Measurements from ENCODE around the gene ADISSP.

Gene ADISSP

GRCh38 chr20:3802524-3803239, 35.1 kb upstream of the ADISSP start:
- no peak for TF ChIP-seq CREB5 (CRISPR knock-in tag; IDR thresholded peaks at IDR 0.05; ENCODE audit: low read depth)

GRCh38 chr20:3801846-3802245, 34.3 kb upstream of the ADISSP start:
- no peak for TF ChIP-seq ZNF8 (CRISPR knock-in tag; IDR thresholded peaks at IDR 0.05)
- no peak for TF ChIP-seq ZFP30 (CRISPR knock-in tag; IDR thresholded peaks at IDR 0.05)
- no peak for TF ChIP-seq RARB (CRISPR knock-in tag; IDR thresholded peaks at IDR 0.05)
- no peak for TF ChIP-seq SNAI2 (CRISPR knock-in tag; IDR thresholded peaks at IDR 0.05)
- TF ChIP-seq TSHZ2 (CRISPR knock-in tag; IDR thresholded peaks at IDR 0.05): no peak
- TF ChIP-seq POU6F1 (CRISPR knock-in tag; IDR thresholded peaks at IDR 0.05; ENCODE audit: borderline replicate concordance, low read depth): no peak
- no peak for TF ChIP-seq ARNTL (CRISPR knock-in tag; IDR thresholded peaks at IDR 0.05; ENCODE audit: borderline replicate concordance, low read depth)
- no peak for TF ChIP-seq ZNF565 (CRISPR knock-in tag; conservative IDR thresholded peaks at IDR 0.05; ENCODE audit: low read depth)
- no peak for TF ChIP-seq CREB5 (CRISPR knock-in tag; IDR thresholded peaks at IDR 0.05; ENCODE audit: low read depth)
- no peak for TF ChIP-seq ZFP3 (CRISPR knock-in tag; IDR thresholded peaks at IDR 0.05)
- no peak for TF ChIP-seq TOX (CRISPR knock-in tag; IDR thresholded peaks at IDR 0.05; ENCODE audit: borderline replicate concordance)
- TF ChIP-seq TCF4 (CRISPR knock-in tag; IDR thresholded peaks at IDR 0.05; ENCODE audit: borderline replicate concordance): no peak
- TF ChIP-seq OSR1 (CRISPR knock-in tag; IDR thresholded peaks at IDR 0.05): no peak
- no peak for TF ChIP-seq CSRNP3 (CRISPR knock-in tag; IDR thresholded peaks at IDR 0.05)
- TF ChIP-seq BACH2 (CRISPR knock-in tag; IDR thresholded peaks at IDR 0.05; ENCODE audit: borderline replicate concordance): no peak
- TF ChIP-seq PATZ1 (CRISPR knock-in tag; IDR thresholded peaks at IDR 0.05; ENCODE audit: borderline replicate concordance): no peak
- no peak for TF ChIP-seq ESRRG (CRISPR knock-in tag; IDR thresholded peaks at IDR 0.05)
- no peak for TF ChIP-seq GLIS3 (CRISPR knock-in tag; IDR thresholded peaks at IDR 0.05)
- ATAC-seq: no peak

More at GRCh38 chr20:3802524-3803239, 35.1 kb upstream of the ADISSP start:
- ATAC-seq: no peak

- no peak for ATAC-seq
- no peak for TF ChIP-seq ZFP30 (CRISPR knock-in tag; IDR thresholded peaks at IDR 0.05)
- TF ChIP-seq RARB (CRISPR knock-in tag; IDR thresholded peaks at IDR 0.05): no peak
- TF ChIP-seq ZNF8 (CRISPR knock-in tag; IDR thresholded peaks at IDR 0.05): no peak
- TF ChIP-seq CSDC2 (CRISPR knock-in tag; IDR thresholded peaks at IDR 0.05): no peak
- TF ChIP-seq ARNTL (CRISPR knock-in tag; IDR thresholded peaks at IDR 0.05; ENCODE audit: borderline replicate concordance, low read depth): no peak
- no peak for TF ChIP-seq POU6F1 (CRISPR knock-in tag; IDR thresholded peaks at IDR 0.05; ENCODE audit: borderline replicate concordance, low read depth)
- TF ChIP-seq PPARA (CRISPR knock-in tag; IDR thresholded peaks at IDR 0.05; ENCODE audit: borderline replicate concordance): no peak
- TF ChIP-seq ZNF70 (CRISPR knock-in tag; IDR thresholded peaks at IDR 0.05): no peak
- no peak for TF ChIP-seq CREB5 (CRISPR knock-in tag; IDR thresholded peaks at IDR 0.05; ENCODE audit: low read depth)
- TF ChIP-seq GLIS3 (CRISPR knock-in tag; IDR thresholded peaks at IDR 0.05): no peak
These were observed 33.7 kb upstream of the ADISSP start for GRCh38 chr20:3801299-3801698.
